Measurements from ENCODE around the gene CD3E.

DNA sequence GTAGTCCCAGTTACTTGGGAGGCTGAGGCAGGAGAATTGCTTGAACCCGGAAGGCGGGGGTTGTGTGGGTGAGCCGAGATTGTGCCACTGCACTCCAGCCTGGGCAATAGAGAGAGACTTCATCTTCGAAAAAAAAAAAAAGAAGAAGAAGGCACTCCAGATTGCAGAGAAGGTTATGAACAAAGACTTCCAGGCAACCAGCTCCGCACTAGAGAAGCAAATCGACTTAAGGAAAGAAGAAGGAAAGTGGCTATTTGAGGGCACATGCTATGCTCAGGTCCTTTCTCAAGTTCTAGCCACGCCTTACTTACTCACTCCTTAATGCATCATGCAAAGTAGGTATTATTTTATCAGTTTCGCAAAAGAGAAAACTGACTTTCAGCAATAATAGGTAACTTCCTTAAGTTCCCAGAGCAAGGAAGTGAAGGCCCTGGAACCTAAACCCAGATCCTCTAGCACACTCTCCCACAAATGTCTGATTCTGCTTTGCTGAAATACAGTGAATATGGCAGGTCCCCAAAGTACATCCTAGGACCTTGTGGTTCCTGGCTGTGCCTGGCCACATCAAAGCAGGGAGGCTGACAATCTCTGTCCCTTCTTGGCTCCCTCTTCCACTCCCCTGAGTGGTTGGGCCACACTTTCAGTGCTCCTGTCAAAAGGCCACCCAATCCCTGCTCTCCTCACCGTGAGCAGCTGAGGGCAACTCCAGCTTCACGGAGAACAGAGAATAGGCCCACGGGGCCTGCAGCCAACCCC, 14.2 kb downstream of the CD3E start:
- TF ChIP-seq, protein P1, sequence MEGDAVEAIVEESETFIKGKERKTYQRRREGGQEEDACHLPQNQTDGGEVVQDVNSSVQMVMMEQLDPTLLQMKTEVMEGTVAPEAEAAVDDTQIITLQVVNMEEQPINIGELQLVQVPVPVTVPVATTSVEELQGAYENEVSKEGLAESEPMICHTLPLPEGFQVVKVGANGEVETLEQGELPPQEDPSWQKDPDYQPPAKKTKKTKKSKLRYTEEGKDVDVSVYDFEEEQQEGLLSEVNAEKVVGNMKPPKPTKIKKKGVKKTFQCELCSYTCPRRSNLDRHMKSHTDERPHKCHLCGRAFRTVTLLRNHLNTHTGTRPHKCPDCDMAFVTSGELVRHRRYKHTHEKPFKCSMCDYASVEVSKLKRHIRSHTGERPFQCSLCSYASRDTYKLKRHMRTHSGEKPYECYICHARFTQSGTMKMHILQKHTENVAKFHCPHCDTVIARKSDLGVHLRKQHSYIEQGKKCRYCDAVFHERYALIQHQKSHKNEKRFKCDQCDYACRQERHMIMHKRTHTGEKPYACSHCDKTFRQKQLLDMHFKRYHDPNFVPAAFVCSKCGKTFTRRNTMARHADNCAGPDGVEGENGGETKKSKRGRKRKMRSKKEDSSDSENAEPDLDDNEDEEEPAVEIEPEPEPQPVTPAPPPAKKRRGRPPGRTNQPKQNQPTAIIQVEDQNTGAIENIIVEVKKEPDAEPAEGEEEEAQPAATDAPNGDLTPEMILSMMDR (IDR thresholded peaks at IDR 0.05; ENCODE audit: insufficient read depth, low read length, poor library complexity, severe bottlenecking): no peak
- no peak for TF ChIP-seq EZH2phosphoT487 (conservative IDR thresholded peaks at IDR 0.05; ENCODE audit: low read length)
